Liver (tissue), 9 donors: ENCODE data around the gene LTBP2. TPM values are rescaled to one million over a fixed set of nuclear protein-coding genes. Genes with fewer than 3 reads are reported as not detected.

Experiments
- DNase-seq: peaks from one replicate; pipeline ENCODE4 v3.0.0-alpha.2; 2017; ENCODE audit warnings: low spot score
- H3K27ac ChIP-seq, 2 donors: one replicate each; pipeline ENCODE4 v1.7.0; 2013; ENCODE audit warnings: inconsistent platforms in 2 of 2, low read length in 2 of 2, control low read depth in 1 of 2, low read depth in 1 of 2, mild to moderate bottlenecking in 1 of 2
- H3K27me3 ChIP-seq, 4 donors: one replicate each; pipeline versions ENCODE4 v1.6.1 to v1.7.0; 2013; ENCODE audit warnings: low read length in 3 of 4, inconsistent platforms in 1 of 4, mild to moderate bottlenecking in 1 of 4, moderate library complexity in 1 of 4; ENCODE audit not compliant: control insufficient read depth in 4 of 4, insufficient read depth in 4 of 4
- H3K36me3 ChIP-seq, 4 donors: one replicate each; pipeline versions ENCODE4 v1.6.1 to v1.7.0; 2013; ENCODE audit warnings: low read length in 3 of 4, mild to moderate bottlenecking in 3 of 4, low read depth in 1 of 4, moderate library complexity in 1 of 4; ENCODE audit not compliant: control insufficient read depth in 4 of 4, insufficient read depth in 3 of 4
- H3K4me1 ChIP-seq, 4 donors: one replicate each; pipeline versions ENCODE4 v1.6.1 to v1.7.0; 2013; ENCODE audit warnings: low read length in 3 of 4, mild to moderate bottlenecking in 3 of 4, moderate library complexity in 1 of 4; ENCODE audit not compliant: control insufficient read depth in 4 of 4, insufficient read depth in 4 of 4
- H3K4me3 ChIP-seq, 3 donors: one replicate each; pipeline versions ENCODE4 v1.6.1 to v1.7.0; 2013; ENCODE audit warnings: low read length in 3 of 3, control low read depth in 1 of 3, low read depth in 1 of 3, mild to moderate bottlenecking in 1 of 3
- H3K9ac ChIP-seq, 2 donors: one replicate each; pipeline ENCODE4 v1.7.0; 2013; ENCODE audit warnings: low read length in 2 of 2, mild to moderate bottlenecking in 2 of 2, moderate library complexity in 2 of 2, control low read depth in 1 of 2, low read depth in 1 of 2
- H3K9me3 ChIP-seq, 4 donors: one replicate each; pipeline versions ENCODE4 v1.6.1 to v1.7.0; 2013; ENCODE audit warnings: low read length in 3 of 4; ENCODE audit not compliant: control insufficient read depth in 4 of 4
- EGR1 ChIP-seq, 2 donors: IDR thresholded peaks; 2 replicates each; pipeline ENCODE4 v1.6.1; 2016 to 2018; ENCODE audit warnings: antibody characterized with exemption in 2 of 2, low read depth in 2 of 2
- FOXA1 ChIP-seq: IDR thresholded peaks from 2 replicates; pipeline ENCODE4 v1.6.1; 2016; ENCODE audit warnings: antibody characterized with exemption
- FOXA2 ChIP-seq: IDR thresholded peaks from 2 replicates; pipeline ENCODE4 v1.6.1; 2016; ENCODE audit warnings: antibody characterized with exemption
- GABPA ChIP-seq, 2 donors: IDR thresholded peaks in 1 of 2; conservative IDR thresholded peaks in 1 of 2; 2 replicates each; pipeline ENCODE4 v1.6.1; 2016; ENCODE audit warnings: antibody characterized with exemption in 2 of 2, mild to moderate bottlenecking in 1 of 2, moderate library complexity in 1 of 2
- HNF4A ChIP-seq, 2 donors: conservative IDR thresholded peaks; 2 replicates each; pipeline ENCODE4 v1.6.1; 2016; ENCODE audit warnings: antibody characterized with exemption in 2 of 2, mild to moderate bottlenecking in 2 of 2
- HNF4G ChIP-seq: IDR thresholded peaks from 2 replicates; pipeline ENCODE4 v1.6.1; 2016; ENCODE audit warnings: antibody characterized with exemption
- JUND ChIP-seq, 2 donors: IDR thresholded peaks; 2 replicates each; pipeline ENCODE4 v1.6.1; 2016; ENCODE audit warnings: antibody characterized with exemption in 2 of 2
- NR2F2 ChIP-seq: IDR thresholded peaks from 2 replicates; pipeline ENCODE4 v1.6.1; 2016; ENCODE audit warnings: antibody characterized with exemption
- RAD21 ChIP-seq, 2 donors: IDR thresholded peaks; 2 replicates each; pipeline ENCODE4 v1.6.1; 2016; ENCODE audit warnings: antibody characterized with exemption in 2 of 2, mild to moderate bottlenecking in 2 of 2
- REST ChIP-seq: IDR thresholded peaks from 2 replicates; pipeline ENCODE4 v1.6.1; 2016; ENCODE audit warnings: antibody characterized with exemption, mild to moderate bottlenecking
- RXRA ChIP-seq, 2 donors: IDR thresholded peaks; 2 replicates each; pipeline ENCODE4 v1.6.1; 2017 to 2018; ENCODE audit warnings: antibody characterized with exemption in 2 of 2, mild to moderate bottlenecking in 1 of 2
- SP1 ChIP-seq: IDR thresholded peaks from 2 replicates; pipeline ENCODE4 v1.6.1; 2018; ENCODE audit warnings: antibody characterized with exemption, mild to moderate bottlenecking
- TAF1 ChIP-seq: conservative IDR thresholded peaks from 2 replicates; pipeline ENCODE4 v1.6.1; 2016; ENCODE audit warnings: antibody characterized with exemption, mild to moderate bottlenecking
- YY1 ChIP-seq: IDR thresholded peaks from 2 replicates; pipeline ENCODE4 v1.6.1; 2016; ENCODE audit warnings: antibody characterized with exemption, mild to moderate bottlenecking
- WGBS: extraction: QIAGEN DNeasy Blood & Tissue Kit; methylation state at CpG from one replicate; pipeline ENCODE4 v1.1.7; 2013; 5-methylcytosine and 5-hydroxymethylcytosine counted together
- polyA plus RNA-seq, 2 donors: library from polyadenylated mRNA; stranded (reverse) in 1 of 2; unstranded in 1 of 2; fragments of 200-250 nt in 1 of 2; fragments of >200 nt in 1 of 2; fragmentation: Nextera tagmentation in 1 of 2; extraction: Ambion mirVana in 1 of 2; gene quantifications; one replicate each; pipeline versions ENCODE4 v1.2.1 to v1.2.3, GENCODE V29; 2013 to 2015
- total RNA-seq, 2 donors: library from RNA; depleted of rRNA; stranded (reverse); fragments of >200 nt; gene quantifications; one replicate each; pipeline ENCODE4 v1.2.3, GENCODE V29; 2014
- TF ChIP-seq, protein P1 (sequence below): fragments of 150-350 bp; IDR thresholded peaks from 2 replicates; pipeline ENCODE4 v1.5.1; 2017; ENCODE audit warnings: improper control_type of control experiment, low read depth, low read length; ENCODE audit not compliant: missing input control
- TF ChIP-seq, protein P2 (sequence below): IDR thresholded peaks from 2 replicates; pipeline ENCODE4 v1.6.1; 2016; ENCODE audit warnings: antibody characterized with exemption
- TF ChIP-seq, protein P3 (sequence below): IDR thresholded peaks from 2 replicates; pipeline ENCODE4 v1.6.1; 2016; ENCODE audit warnings: antibody characterized with exemption
- TF ChIP-seq, protein P4 (sequence below): IDR thresholded peaks from 2 replicates; pipeline ENCODE4 v1.6.1; 2016; ENCODE audit warnings: antibody characterized with exemption
- donor health status: healthy.
- donor health status: healthy.
- donor health status: healthy.
- donor health status: healthy.
- donor health status: healthy.

Gene LTBP2
- total and polyA plus RNA-seq, 4 donors: 0.24 to 1.3 (median 0.89) TPM

- no peaks in the 10 kb centered on the region for H3K4me1 ChIP-seq
- TF ChIP-seq HNF4G: no peak
- no peak for TF ChIP-seq TAF1
- TF ChIP-seq, protein P1, sequence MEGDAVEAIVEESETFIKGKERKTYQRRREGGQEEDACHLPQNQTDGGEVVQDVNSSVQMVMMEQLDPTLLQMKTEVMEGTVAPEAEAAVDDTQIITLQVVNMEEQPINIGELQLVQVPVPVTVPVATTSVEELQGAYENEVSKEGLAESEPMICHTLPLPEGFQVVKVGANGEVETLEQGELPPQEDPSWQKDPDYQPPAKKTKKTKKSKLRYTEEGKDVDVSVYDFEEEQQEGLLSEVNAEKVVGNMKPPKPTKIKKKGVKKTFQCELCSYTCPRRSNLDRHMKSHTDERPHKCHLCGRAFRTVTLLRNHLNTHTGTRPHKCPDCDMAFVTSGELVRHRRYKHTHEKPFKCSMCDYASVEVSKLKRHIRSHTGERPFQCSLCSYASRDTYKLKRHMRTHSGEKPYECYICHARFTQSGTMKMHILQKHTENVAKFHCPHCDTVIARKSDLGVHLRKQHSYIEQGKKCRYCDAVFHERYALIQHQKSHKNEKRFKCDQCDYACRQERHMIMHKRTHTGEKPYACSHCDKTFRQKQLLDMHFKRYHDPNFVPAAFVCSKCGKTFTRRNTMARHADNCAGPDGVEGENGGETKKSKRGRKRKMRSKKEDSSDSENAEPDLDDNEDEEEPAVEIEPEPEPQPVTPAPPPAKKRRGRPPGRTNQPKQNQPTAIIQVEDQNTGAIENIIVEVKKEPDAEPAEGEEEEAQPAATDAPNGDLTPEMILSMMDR: no peak
- TF ChIP-seq, protein P2, sequence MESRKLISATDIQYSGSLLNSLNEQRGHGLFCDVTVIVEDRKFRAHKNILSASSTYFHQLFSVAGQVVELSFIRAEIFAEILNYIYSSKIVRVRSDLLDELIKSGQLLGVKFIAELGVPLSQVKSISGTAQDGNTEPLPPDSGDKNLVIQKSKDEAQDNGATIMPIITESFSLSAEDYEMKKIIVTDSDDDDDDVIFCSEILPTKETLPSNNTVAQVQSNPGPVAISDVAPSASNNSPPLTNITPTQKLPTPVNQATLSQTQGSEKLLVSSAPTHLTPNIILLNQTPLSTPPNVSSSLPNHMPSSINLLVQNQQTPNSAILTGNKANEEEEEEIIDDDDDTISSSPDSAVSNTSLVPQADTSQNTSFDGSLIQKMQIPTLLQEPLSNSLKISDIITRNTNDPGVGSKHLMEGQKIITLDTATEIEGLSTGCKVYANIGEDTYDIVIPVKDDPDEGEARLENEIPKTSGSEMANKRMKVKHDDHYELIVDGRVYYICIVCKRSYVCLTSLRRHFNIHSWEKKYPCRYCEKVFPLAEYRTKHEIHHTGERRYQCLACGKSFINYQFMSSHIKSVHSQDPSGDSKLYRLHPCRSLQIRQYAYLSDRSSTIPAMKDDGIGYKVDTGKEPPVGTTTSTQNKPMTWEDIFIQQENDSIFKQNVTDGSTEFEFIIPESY: no peak
- TF ChIP-seq SP1: no peak
- TF ChIP-seq FOXA2: no peak
- no peak for TF ChIP-seq REST
- no peak for TF ChIP-seq HNF4A (conservative IDR thresholded peaks at IDR 0.05)
- TF ChIP-seq, protein P3, sequence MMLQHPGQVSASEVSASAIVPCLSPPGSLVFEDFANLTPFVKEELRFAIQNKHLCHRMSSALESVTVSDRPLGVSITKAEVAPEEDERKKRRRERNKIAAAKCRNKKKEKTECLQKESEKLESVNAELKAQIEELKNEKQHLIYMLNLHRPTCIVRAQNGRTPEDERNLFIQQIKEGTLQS: no peak
- no peak for TF ChIP-seq GABPA (IDR thresholded peaks at IDR 0.05 in 1 of 2, conservative IDR thresholded peaks at IDR 0.05 in 1 of 2)
- TF ChIP-seq NR2F2: no peak
- TF ChIP-seq FOXA1: no peak
- no peak for TF ChIP-seq EGR1 (IDR thresholded peaks at IDR 0.05; ENCODE audit: low read depth in 2 of 2)
- TF ChIP-seq RXRA (IDR thresholded peaks at IDR 0.05): no peak
- TF ChIP-seq YY1: no peak
- TF ChIP-seq JUND (IDR thresholded peaks at IDR 0.05): no peak
- no peak for TF ChIP-seq RAD21 (IDR thresholded peaks at IDR 0.05)
- TF ChIP-seq, protein P4, sequence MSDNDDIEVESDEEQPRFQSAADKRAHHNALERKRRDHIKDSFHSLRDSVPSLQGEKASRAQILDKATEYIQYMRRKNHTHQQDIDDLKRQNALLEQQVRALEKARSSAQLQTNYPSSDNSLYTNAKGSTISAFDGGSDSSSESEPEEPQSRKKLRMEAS: no peak
- no peaks in the 10 kb centered on the region for H3K36me3 ChIP-seq
- no peaks in the 10 kb centered on the region for H3K9me3 ChIP-seq
- no peak overlapping the region for H3K27ac ChIP-seq
- no peaks in the 10 kb centered on the region for H3K27me3 ChIP-seq
- WGBS: 58% methylated on average over 8 of the region's 8 CpGs
- no peak overlapping the region for H3K9ac ChIP-seq
- DNase-seq: no peak
- no peak overlapping the region for H3K4me3 ChIP-seq
Measured at GRCh38 chr14:74571901-74572725, 39.9 kb downstream of the LTBP2 start.
